Measurements from ENCODE around the gene DUS1L.

GRCh38 chr17:82072827-82073226, 7.2 kb upstream of the DUS1L start:
- TF ChIP-seq, protein P1, sequence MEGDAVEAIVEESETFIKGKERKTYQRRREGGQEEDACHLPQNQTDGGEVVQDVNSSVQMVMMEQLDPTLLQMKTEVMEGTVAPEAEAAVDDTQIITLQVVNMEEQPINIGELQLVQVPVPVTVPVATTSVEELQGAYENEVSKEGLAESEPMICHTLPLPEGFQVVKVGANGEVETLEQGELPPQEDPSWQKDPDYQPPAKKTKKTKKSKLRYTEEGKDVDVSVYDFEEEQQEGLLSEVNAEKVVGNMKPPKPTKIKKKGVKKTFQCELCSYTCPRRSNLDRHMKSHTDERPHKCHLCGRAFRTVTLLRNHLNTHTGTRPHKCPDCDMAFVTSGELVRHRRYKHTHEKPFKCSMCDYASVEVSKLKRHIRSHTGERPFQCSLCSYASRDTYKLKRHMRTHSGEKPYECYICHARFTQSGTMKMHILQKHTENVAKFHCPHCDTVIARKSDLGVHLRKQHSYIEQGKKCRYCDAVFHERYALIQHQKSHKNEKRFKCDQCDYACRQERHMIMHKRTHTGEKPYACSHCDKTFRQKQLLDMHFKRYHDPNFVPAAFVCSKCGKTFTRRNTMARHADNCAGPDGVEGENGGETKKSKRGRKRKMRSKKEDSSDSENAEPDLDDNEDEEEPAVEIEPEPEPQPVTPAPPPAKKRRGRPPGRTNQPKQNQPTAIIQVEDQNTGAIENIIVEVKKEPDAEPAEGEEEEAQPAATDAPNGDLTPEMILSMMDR (conservative IDR thresholded peaks at IDR 0.05 in 1 of 2, IDR thresholded peaks at IDR 0.05 in 1 of 2; ENCODE audit: extremely low read depth in 1 of 2, insufficient read depth in 1 of 2, low read depth in 1 of 2, low read length in 2 of 2), result no peak
- no peak for TF ChIP-seq EZH2 (IDR thresholded peaks at IDR 0.05; ENCODE audit: borderline replicate concordance, low read length)

All from mammary epithelial cell (primary cell).